NCI-H510A (cell line): Measurements from ENCODE around the gene ADGRA1.

Experiments used
- DNase-seq: peaks from one replicate; lab custom pipeline; 2025; lab: John Stamatoyannopoulos, UW

Gene ADGRA1

DNA sequence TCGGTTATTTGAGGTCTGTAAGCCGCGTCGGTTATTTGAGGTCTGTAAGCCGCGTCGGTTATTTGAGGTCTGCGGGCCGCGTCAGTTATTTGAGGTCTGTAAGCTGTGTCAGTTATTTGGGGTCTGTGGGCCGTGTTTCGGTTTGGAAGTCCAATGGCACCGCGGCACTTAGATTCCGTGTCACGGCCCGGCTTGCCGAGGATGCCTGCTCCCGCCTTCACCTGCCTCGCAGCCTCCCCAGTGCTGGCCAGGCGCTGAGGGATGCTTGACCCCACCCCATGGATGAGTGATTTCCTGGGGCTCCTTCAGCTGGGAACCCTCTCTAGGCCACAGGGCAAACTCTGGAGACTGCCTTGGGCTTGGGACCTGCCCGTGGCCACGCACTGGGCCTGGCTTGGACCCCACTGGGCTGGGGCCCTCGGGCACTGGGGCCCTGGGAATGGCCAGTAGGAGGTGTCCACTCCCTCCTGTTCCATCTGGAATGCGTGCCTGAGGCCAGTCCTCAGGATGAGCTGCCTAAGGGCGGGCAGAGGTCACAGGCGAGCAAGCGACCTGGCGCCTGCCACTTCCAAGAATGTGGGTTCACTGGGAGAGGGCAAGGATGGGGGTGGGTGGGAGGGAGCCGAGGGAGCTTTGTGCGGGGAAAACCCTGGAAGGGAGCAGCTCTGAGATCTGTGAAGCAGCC is 25.6 kb downstream of the ADGRA1 start:
- no peak for DNase-seq

DNA sequence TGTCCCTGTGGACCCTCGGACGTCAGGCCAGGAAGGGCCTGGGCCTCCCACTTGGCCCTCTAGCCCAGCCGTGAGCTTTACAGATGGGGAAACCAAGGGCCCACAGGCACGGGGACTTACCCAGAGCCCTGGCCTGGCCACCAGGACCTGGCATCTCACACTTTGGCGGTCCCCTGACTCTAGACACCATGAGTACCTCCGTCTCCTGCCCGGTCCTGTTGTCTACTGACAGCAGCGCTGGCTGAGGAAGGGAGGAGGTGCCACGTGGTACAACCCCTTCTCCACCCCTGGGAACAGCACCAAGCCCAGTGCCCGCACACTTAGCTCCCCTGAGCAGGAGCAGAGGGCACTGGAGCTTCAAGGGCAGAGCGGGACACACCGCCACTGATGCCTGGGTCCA is 26.1 kb downstream of the ADGRA1 start:
- DNase-seq: no peak

DNA sequence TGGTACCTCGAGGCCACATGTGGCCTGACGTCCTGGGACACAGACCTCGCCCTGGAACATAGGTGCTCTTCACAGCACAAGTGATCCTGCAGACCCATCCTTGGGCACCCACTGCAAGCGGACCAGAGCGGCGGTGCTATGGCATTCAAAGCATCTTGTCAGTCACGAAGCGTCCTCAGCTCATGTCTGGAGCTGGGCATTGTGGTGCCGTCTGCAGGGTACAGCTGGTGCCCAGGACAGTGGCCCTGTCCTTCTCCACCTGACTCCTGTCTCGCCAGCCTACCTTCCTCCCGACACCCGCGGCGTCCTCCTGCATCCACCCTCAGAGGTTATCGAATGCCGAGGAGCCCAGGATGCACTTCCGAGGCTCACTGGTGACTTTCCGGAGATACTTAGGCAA is 26.5 kb downstream of the ADGRA1 start:
- no peak for DNase-seq

DNA sequence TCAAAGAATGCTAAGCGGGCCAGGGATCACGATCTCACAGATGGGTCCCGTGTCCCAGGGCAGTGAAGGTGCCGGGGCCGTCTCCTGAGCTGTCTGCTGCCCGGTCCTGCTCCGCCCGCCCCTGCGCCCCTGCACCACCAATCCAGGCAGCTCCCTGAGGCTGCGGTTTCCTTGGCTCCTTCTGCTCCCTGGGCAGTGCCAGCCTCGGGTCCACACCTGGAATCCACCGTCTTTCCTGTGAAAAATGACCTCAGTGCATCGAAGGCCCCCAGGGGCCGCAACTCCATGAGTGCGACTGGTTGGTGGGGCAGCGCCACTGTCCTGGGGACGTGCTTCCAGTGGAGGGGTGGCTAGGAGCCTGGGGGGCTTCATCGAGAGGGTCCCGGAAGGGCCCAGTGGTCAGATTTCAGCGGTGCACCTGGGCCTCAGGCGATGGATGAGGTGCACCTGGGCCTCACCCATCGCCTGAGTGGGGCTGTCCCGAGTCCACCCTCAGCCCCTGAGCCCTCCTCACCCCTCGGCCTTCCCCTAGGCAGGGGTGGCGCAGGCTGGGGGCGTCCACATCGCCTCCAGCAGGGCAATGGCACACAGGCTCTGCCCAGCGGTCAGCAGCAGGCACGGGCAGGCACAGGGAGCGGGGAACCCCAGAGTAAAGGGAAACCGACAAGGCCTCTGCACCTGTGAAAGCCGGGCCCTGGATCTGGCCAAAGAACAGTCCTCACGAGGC is 27.2 kb downstream of the ADGRA1 start:
- DNase-seq: no peak

DNA sequence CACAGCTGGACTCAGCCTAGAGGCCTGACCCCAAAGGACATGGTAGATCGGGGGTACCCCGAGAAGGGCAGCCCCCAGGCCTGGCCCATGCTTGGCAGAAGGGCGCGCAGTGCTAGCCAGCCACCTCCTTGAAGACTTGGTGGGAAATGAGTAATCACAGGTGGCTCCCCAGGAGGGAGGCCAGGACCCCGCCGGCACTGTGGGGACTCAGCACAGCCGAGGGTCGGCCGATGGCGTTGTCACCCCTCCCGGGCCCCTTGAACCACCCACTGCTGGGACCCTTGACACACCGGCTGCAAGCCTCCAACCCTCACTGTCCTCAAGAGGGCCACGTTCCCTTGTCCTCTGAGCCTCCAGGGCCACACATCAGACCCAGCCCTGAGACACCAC is 27.7 kb downstream of the ADGRA1 start:
- no peak for DNase-seq

DNA sequence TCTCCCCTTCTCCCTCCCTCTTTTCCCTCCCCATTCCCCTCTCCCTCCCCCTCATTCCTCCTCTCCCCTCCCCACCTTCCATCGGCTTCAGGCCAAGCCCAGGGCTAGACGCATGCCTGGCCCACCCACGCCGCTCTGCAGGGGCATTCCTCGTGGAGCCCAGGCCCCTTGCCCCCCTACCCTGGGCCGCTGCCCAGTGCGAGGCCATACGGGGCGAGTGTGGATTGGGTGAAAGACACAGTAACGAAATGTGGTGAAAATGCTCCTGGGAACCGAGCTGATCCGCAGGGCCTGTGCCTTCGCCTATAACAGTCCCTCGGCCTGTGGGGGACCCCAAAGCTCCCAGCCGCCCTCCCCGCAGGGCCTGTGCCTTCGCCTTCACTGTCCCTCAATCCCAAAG is 28.3 kb downstream of the ADGRA1 start:
- no peak for DNase-seq

DNA sequence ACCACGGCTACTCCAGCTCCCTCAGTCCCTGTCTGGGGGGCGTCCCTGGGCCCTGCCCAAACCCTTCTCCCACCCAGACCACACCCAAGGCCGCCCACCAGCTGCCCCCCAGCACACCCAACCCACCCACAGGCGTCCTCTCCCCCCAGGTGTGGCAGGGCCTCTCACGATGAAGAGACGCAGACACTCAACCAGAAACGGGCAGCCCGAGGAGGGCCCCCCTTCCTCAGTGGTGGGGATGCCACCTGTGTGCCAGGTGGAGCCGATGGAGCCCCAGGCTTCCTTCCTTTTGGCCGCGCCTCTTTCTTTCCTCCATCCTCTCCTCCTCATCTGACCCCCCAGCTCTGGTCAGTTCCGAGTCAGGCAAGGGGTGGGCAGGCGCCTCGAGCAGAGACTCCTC is 28.7 kb downstream of the ADGRA1 start:
- no peak for DNase-seq

DNA sequence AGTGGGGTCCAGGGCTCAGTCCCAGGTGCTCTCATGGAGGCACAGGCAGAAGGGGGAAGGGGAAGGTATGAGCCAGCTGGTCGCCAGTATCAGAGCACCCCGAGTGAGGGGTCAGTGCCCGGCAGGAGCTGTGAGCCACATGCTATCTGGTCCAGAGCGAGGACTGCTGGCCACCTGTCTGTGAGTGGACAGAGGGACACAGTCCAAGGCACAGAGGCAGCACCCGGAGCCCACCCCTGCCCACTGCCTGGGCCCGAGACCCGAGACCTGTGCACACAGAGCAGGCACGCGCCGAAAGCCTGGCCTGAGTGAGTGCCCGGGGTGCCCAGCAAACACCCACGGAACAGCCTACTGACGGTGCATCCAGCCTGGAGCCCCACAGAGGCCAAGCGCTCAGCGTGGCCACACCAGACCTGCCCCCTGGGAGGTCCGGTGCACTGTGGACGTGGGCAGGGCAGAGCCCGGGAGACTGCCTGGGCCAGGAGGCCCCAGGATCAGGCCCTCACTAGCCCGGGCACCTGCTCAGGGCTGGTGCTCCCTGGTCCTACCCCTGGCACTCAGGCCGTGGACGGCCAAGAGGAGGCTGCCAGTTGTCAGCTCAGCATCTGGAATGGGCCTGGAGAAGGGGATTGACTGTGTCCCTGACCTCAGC is 29.4 kb downstream of the ADGRA1 start:
- no peak for DNase-seq

DNA sequence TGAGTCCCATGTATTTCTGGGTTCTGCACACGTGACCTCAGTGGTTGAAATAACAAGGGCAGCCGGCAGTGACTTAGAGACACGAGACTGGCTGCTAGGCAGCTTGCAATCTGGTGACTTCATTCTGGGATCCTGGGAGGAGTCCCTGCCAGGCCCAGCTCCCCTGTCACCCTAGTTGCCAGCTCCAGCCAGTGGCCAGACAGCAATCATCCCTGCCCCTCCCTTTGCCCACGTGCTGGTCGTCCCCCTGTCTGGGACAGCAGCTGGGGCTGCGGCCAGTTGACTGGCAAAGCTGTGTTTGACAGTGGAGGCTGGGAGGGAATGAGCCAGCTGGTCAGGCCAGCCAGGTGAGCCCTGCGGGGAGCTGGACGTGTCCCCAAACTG is 30.0 kb downstream of the ADGRA1 start:
- no peak for DNase-seq

DNA sequence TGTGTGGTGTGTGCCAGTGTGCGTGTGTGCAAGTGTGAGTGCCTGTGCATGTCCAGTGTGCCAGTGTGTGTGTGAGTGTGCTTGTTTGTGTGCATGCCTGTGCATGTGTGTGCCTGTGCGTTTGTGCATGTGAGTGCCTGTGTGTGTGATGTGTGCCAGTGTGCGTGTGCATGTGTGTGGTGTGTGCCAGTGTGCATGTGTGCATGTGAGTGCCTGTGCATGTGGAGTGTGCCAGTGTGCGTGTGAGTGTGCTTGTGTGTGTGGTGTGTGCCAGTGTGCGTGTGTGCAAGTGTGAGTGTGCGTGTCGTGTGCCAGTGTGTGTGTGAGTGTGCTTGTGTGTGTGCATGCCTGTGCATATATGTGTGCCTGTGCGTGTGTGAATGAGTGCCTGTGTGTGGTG is 33.8 kb downstream of the ADGRA1 start:
- DNase-seq: no peak

DNA sequence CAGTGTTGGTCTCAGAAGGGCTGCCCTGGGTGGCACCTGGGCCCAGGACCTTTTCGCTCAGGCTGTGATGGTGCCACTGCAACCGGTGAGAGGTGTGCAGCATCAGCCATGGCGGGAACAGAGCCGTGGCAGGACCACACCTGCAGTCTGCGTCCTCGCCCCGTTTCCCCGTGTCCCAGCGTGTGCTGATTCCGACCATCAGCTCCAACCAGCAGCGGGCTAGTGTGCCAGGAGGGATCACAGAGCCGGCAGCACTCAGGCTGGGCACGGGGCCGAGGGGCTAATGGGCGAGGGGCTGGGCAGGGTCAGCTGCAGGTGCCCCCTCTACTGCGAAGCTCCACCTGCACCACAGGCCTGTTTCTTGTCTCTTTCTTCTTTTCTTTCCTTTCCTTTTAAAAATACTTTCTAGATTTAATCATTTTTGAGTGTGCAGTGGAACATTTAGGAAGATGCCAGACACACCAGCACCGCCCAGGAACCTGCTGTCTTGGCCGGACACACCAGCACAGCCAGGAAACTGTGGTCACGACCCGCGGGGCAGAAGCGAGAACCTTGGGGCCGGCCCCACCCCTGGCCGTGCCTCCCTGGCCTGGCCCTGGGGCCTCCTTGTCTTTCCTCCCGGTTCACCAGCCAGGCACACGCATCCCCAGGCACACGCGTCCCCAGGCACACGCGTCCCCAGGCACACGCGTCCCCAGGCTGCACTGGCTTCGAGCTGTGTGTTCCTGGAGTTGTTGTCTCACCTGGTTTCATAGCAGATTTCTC is 34.6 kb downstream of the ADGRA1 start:
- no peak for DNase-seq

DNA sequence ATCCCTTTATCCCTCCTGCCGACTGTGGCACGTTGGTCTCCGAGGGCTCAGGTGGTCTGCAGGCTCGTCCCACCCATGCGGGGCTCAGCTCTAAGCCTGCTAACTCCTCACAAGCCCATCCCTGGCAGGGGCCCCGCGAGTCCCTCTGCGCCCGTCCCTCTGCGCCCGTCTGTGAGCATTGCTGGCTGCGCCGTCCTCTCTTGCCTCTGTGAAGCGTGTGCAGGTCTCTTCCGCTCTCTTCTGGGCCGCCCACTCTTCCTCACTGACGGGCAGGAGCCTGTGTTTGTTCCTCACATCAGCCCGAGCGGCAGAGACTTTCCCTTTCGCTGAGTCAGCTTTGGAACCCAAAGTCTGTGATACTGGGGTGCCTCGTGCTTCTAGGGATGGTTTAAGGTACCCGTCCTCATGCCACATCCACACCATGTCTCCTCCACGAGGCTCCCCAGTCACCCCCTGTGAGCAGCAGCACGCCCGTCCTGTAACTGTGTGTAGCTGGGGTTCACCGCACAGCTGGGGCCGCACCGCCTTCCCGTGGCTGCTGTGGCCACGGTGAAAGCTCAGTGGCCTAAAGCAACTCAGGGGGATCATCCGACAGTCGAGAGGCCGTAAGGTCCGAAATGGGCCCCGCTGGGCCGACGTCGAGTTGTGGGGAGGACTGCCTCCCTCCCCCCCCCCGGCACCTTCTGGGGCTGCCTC is 35.5 kb downstream of the ADGRA1 start:
- DNase-seq: no peak

DNA sequence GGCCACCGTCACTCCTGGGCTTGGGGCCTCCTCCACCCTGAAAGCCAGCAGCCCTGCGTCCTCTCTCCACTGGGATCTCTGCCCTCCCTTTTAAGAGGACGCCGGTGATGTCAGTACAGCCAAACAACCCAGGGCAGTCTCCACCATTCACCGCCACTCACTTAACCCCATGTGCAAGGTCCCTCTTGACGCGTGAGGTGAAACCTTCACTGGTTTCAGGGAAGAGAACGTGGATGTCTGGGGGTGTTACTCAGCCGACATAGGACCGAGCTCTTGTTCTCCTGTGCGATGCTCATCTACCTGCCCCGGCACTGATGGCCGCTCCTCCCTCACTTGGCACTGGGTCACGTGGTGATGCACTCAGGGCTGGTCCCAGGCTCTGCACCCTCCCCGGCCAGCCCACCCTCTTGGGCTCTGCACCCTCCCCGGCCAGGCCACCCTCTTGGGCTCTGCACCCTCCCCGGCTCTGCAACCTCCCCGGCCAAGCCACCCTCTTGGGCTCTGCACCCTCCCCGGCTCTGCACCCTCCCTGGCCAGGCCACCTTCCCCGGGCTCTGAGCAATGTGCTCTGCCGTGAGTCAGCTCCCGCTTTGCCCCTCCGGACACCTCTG is 36.1 kb downstream of the ADGRA1 start:
- no peak for DNase-seq

DNA sequence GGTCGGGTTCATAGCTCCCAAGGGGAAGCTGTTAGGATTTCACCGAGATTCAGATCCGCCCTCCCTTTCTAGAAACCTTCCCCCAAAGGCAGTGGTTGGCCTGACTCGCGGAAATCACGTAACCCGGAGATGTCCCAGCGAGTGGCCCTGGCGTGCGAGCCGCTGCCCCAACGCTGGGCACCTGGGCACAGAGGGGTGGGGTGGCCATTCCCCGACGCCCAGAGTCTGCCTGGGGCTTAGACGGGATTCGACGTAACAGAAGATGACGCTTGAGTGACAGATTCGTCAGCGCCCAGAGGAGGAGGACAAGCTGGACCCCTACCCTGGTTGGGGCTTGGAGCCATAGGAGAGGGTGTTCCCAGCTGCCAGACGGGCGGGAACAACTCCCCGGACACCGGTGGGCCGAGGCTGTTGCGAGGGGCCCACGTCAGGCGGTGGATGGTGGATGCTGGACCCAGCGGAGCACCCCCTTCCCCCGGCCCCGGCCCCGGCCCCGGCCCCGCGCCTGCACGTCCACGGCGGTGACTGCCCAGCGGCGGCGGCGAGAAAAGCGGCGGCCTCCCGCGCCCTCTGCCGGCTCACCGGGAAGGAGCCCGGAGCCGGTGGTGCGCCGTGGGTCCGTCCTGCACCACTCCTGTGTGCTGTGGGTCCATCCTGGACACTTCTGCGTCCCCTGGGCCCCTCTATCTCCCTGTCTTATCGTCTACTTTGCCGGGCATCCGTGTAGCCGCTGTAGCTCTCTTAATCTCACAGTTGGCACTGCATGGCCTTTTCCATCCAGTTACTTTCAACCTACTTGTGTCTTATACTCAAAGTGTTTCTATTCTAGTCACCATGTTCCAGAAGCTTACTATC is 36.9 kb downstream of the ADGRA1 start:
- DNase-seq: no peak

DNA sequence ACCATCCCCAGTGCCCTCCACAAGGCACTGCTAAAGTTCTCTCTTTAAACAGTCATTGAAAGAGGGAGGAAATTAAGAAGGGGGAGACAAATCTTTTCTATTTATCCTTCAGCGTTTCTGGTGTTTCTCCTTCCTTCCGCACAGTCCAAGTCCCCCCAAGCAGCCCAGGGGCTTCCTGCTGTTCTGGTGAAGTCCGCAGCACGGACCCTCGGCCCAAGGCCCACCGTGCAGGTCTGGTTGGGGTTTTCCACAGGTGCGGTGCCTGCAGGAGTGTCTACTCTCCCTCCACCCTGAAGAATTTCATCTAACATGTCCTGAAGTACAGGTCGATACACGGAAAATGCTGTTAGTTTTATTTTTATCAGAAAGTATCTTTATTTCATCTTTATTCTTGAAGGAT is 38.2 kb downstream of the ADGRA1 start:
- no peak for DNase-seq

DNA sequence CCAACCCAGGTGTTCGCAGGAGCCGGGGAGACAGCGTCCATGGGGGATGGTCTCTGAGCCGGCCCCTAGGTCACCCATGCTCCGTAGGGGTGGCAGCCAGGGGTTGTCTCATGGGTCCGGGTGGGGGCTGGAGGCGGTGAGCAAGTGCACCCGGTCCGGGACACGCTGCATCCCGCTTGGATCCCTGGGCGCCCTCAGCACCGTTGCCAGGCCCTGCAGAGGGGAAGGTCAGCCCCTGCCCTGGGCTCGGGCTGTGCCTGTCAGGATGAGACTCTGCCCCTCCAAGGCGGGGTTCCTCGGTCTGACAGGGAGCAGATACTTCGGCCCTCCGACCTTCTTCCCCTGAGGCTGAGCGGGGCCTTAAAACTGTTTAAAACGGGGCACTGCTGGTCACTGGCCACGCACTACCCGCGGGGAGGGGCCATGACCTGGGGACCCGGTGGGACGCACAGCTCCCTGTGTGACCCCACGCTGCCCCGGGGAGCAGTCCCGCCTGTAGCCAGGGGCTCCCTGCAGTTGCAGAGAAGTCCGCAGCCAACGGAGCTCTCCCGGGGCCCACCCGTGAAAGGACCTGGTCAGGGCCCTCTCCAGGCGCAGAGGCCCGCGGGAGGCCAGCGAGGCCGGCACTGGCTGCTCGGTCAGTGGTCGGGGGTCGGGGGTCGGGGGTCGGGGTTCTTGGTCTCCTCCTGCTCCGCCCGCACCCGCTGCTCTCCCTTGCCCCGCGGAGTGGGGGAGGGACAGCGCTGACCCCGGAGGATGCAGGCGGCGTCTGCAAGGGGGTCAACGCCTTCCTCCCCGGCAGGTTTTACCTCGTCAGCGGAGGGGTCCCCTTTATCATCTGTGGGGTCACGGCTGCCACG is 38.9 kb downstream of the ADGRA1 start:
- DNase-seq: no peak

DNA sequence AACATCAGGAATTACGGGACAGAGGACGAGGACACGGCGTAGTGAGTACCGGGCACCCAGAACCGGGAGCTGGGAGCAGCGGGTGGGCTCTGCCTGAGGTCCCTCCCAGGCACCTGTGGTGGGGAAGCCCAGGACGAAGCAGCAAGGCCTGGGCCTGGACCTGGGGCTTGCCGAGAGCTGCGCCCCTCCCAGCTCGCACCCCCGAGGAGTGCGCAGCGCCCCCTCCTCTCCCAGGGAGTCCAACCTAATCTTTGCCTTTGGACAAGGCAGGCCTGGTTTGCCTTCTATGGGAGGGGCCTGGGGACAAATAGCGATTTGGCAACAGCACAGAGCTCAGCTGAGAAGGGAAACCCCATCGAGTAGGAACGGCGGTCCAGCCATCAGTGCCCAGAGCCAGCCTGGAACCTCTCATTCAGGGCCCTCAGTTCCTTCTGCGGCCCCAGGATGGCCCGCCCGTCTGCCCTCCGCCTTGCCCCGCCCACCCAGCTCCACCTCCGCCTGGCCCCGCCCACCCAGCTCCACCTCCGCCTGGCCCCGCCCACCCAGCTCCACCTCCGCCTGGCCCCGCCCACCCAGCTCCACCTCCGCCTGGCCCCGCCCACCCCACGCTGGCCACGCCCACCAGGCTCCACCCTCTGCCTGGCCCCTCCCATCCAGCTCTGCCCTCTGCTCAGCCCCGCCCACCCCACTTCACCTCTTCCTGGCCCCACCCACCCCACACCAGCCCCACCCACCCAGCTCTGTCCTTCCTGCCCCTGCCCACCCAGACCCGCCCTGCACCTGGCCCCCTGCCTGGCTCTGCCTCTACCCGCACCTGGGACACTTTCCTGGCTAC is 39.8 kb downstream of the ADGRA1 start:
- DNase-seq: no peak

DNA sequence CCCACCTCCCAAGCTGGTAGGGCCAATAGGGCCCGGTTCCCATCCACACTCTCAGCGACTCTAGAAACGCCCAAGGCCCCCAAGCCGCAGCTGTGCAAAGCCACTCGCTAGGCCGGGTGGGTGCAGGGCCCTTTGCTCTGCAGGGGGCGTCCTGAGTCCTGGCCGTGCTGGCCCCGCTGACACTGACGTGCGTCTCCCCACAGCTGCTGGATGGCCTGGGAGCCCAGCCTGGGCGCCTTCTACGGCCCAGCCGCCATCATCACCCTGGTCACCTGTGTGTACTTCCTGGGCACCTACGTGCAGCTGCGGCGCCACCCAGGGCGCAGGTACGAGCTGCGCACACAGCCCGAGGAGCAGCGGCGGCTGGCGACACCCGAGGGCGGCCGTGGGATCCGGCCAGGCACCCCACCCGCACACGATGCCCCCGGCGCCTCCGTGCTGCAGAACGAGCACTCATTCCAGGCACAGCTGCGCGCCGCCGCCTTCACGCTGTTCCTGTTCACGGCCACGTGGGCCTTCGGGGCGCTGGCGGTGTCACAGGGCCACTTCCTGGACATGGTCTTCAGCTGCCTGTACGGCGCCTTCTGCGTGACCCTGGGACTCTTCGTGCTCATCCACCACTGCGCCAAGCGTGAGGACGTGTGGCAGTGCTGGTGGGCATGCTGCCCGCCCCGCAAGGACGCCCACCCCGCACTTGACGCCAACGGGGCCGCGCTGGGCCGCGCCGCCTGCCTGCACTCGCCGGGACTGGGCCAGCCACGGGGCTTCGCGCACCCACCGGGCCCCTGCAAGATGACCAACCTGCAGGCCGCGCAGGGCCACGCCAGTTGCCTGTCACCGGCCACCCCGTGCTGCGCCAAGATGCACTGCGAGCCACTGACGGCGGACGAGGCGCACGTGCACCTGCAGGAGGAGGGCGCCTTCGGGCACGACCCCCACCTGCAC is 40.7 kb downstream of the ADGRA1 start:
- no peak for DNase-seq
